Progenitor cell of endocrine pancreas (in vitro differentiated cells): ENCODE measurements around the gene CD8B2. TPM values are rescaled to one million over a fixed set of nuclear protein-coding genes. Genes with fewer than 3 reads are reported as not detected.
A peak's percentile ranks its signal among the peaks of the same experiment; 100 is the strongest.
"Not testable (repeated sequence)": the region's sequence is repeated elsewhere in the genome, so short reads cannot be mapped to it uniquely, and the experiment has no call there.

ENCODE experiments used
- DNase-seq: peaks from one replicate; pipeline ENCODE4 v3.0.0; 2021; ENCODE audit warnings: low spot score; ENCODE audit not compliant: unreplicated experiment
- H3K27ac Mint-ChIP-seq: 2 replicates; pipeline ENCODE4 v1.8.0; 2021; ENCODE audit warnings: mild to moderate bottlenecking, moderate library complexity, mixed read lengths
- H3K27me3 Mint-ChIP-seq: 2 replicates; pipeline ENCODE4 v1.8.0; 2021; ENCODE audit warnings: mixed read lengths
- H3K36me3 Mint-ChIP-seq: 2 replicates; pipeline ENCODE4 v1.8.0; 2022; ENCODE audit warnings: mixed read lengths; ENCODE audit not compliant: insufficient read depth
- H3K4me1 Mint-ChIP-seq: 2 replicates; pipeline ENCODE4 v1.8.0; 2021; ENCODE audit warnings: low read depth, mixed read lengths
- H3K4me3 Mint-ChIP-seq: 2 replicates; pipeline ENCODE4 v1.8.0; 2021; ENCODE audit warnings: low read depth, mild to moderate bottlenecking, moderate library complexity, mixed read lengths
- H3K9me3 Mint-ChIP-seq: 2 replicates; pipeline ENCODE4 v1.8.0; 2021; ENCODE audit warnings: low read depth, mixed read lengths
- CTCF ChIP-seq: fragments of 200-600 bp; sonication (generic); IDR thresholded peaks from one replicate; pipeline ENCODE4 v1.5.0; 2021; ENCODE audit warnings: antibody characterized with exemption, mild to moderate bottlenecking; ENCODE audit not compliant: unreplicated experiment
- total RNA-seq: library from RNA; stranded (reverse); gene quantifications from 2 replicates; pipeline ENCODE4 v1.2.1, GENCODE V29; 2021

CD8B2 gene
- total RNA-seq, 1 donor from 2014 or later: not detected

- TF ChIP-seq CTCF: no peak
- no peaks in the 10 kb centered on the region for H3K36me3 Mint-ChIP-seq
- no peaks in the 10 kb centered on the region for H3K9me3 Mint-ChIP-seq
- peak overlapping the region; percentile 56 for H3K27ac Mint-ChIP-seq
- H3K4me1 Mint-ChIP-seq: no peaks in the 10 kb centered on the region
- peaks cover 17% of the 10 kb centered on the region for H3K27me3 Mint-ChIP-seq
- DNase-seq: no peak
- H3K4me3 Mint-ChIP-seq: no peak overlapping the region
These were observed 78.9 kb downstream of the CD8B2 start for GRCh38 chr2:106566050-106566449.

DNA sequence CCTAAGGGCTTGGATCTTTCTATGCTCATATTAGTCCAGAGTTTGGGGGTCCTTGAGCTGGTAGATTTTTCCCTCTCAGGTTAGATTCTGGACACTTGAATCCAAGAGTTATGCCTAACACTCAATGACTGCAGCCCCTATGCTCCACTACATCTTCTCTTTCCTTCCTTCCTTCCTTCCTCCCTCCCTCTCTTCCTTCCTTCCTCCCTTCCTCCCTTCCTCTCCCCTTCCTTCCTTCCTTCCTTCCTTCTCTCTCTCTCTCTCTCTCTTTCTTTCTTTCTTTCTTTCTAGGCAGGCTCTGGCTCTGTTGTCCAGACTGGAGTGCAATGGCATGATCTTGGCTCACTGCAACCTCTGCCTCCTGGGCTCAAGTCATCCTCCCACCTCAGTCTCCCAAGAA lies 79.3 kb downstream of the CD8B2 start:
- not testable (repeated sequence) for H3K4me1 Mint-ChIP-seq, H3K27ac Mint-ChIP-seq, DNase-seq, H3K4me3 Mint-ChIP-seq, H3K9me3 Mint-ChIP-seq, H3K36me3 Mint-ChIP-seq
- H3K27me3 Mint-ChIP-seq: peaks cover 22% of the 10 kb centered on the region

GRCh38 chr2:106570316-106570715 lies 83.2 kb downstream of the CD8B2 start:
- no peak for TF ChIP-seq CTCF
- no peak overlapping the region for H3K27ac Mint-ChIP-seq

More at GRCh38 chr2:106570316-106570715, 83.2 kb downstream of the CD8B2 start:
- Mint-ChIP-seq H3K4me1 (no peaks in the 10 kb centered on the region), H3K9me3 (no peaks in the 10 kb centered on the region), H3K36me3 (no peaks in the 10 kb centered on the region), H3K27me3 (peaks cover 22% of the 10 kb centered on the region), H3K4me3 (no peak overlapping the region)
- DNase-seq: no peak

Other genes with a start within 250 kb of the CD8B2 start
- 0.07 and 0.38 TPM in 2 replicates for gene RGPD3, start 19.0 kb upstream of the CD8B2 start, total RNA-seq